IMR-90 (cell line): ENCODE results near the gene NPNT. TPM values are rescaled to one million over a fixed set of nuclear protein-coding genes. Genes with fewer than 3 reads are reported as not detected.

Source experiments
- ATAC-seq: fragments of 200-7000 bp; cut with Tn5 transposase; 2 replicates; pipeline ENCODE4 v1.9.1; 2020; ENCODE audit warnings: low read depth, mild to moderate bottlenecking, moderate library complexity
- BruUV-seq: library from RNA; stranded (reverse); fragments of 400-500 nt; replicated peaks from 2 replicates; lab custom pipeline; 2021; lab: Mats Ljungman, UMichigan
- CTCF ChIA-PET: fragments of 300-600 bp; formaldehyde crosslinking; extraction: SDS; loops from one replicate; lab custom pipeline; 2021; ENCODE audit warnings: antibody characterized with exemption; lab: Yijun Ruan, JAX
- POLR2A ChIA-PET: fragments of 300-600 bp; sonication (Branson Sonifier 250); formaldehyde crosslinking; loops from one replicate; lab custom pipeline; 2022; ENCODE audit warnings: antibody characterized with exemption; ENCODE audit not compliant: unreplicated experiment; lab: Charles Lee
- DNase-seq: peaks from one replicate; pipeline ENCODE4 v3.0.0; 2013
- H2AFZ ChIP-seq: replicated peaks from 2 replicates; pipeline ENCODE3; 2013; ENCODE audit warnings: low read length, mild to moderate bottlenecking; ENCODE audit not compliant: poor library complexity
- H2AK5ac ChIP-seq: 2 replicates; pipeline ENCODE4 v1.6.1; 2013; ENCODE audit warnings: low read depth, low read length, inconsistent platforms
- H2AK9ac ChIP-seq: replicated peaks from 2 replicates; pipeline ENCODE3; 2013; ENCODE audit warnings: mild to moderate bottlenecking, low read depth, low read length, moderate library complexity; ENCODE audit not compliant: poor library complexity
- H2BK120ac ChIP-seq: 2 replicates; pipeline ENCODE4 v1.6.1; 2013; ENCODE audit warnings: low read depth, low read length, inconsistent platforms
- H2BK15ac ChIP-seq: 3 replicates; pipeline ENCODE4 v1.6.1; 2013; ENCODE audit warnings: low read depth, low read length, inconsistent platforms
- H2BK20ac ChIP-seq: 2 replicates; pipeline ENCODE4 v1.6.1; 2013; ENCODE audit warnings: low read depth, mild to moderate bottlenecking, inconsistent platforms, low read length, moderate library complexity
- H2BK5ac ChIP-seq: 2 replicates; pipeline ENCODE4 v1.6.1; 2013; ENCODE audit warnings: mild to moderate bottlenecking, low read depth, low read length, inconsistent platforms; ENCODE audit not compliant: poor library complexity, severe bottlenecking
- H3K14ac ChIP-seq: replicated peaks from 2 replicates; pipeline ENCODE4 v1.6.1; 2013; ENCODE audit warnings: low read depth, low read length, inconsistent platforms
- H3K18ac ChIP-seq: 2 replicates; pipeline ENCODE4 v1.6.1; 2013; ENCODE audit warnings: low read depth, low read length, control low read depth
- H3K23ac ChIP-seq: 2 replicates; pipeline ENCODE4 v1.6.1; 2013; ENCODE audit warnings: low read depth, low read length, inconsistent platforms
- H3K27ac ChIP-seq: 2 replicates; pipeline ENCODE4 v1.5.1; 2013; ENCODE audit warnings: mild to moderate bottlenecking, control low read depth, low read length; ENCODE audit not compliant: insufficient read depth
- H3K27me3 ChIP-seq: 2 replicates; pipeline ENCODE4 v1.6.1; 2013; ENCODE audit warnings: low read length; ENCODE audit not compliant: control insufficient read depth, insufficient read depth
- H3K36me3 ChIP-seq: 2 replicates; pipeline ENCODE4 v1.6.1; 2013; ENCODE audit warnings: low read length, mixed read lengths; ENCODE audit not compliant: control insufficient read depth, insufficient read depth
- H3K4ac ChIP-seq: 2 replicates; pipeline ENCODE4 v1.6.1; 2013; ENCODE audit warnings: low read depth, low read length, inconsistent platforms
- H3K4me1 ChIP-seq: 2 replicates; pipeline ENCODE4 v1.6.1; 2013; ENCODE audit warnings: low read length, mixed read lengths; ENCODE audit not compliant: control insufficient read depth, insufficient read depth
- H3K4me2 ChIP-seq: 2 replicates; pipeline ENCODE4 v1.6.1; 2013; ENCODE audit warnings: low read depth, mild to moderate bottlenecking, control low read depth, low read length, moderate library complexity
- H3K4me3 ChIP-seq: 2 replicates; pipeline ENCODE4 v1.5.1; 2013; ENCODE audit warnings: low read depth, mild to moderate bottlenecking, control low read depth, low read length, moderate library complexity; ENCODE audit not compliant: insufficient read depth
- H3K56ac ChIP-seq: 2 replicates; pipeline ENCODE4 v1.6.1; 2013; ENCODE audit warnings: low read length, inconsistent platforms; ENCODE audit not compliant: insufficient read depth; ENCODE audit errors: extremely low read depth
- H3K79me1 ChIP-seq, 2 experiments: 2 replicates each; pipeline ENCODE4 v1.6.1; 2013; ENCODE audit warnings: low read length in 2 of 2, inconsistent platforms in 1 of 2, low read depth in 1 of 2
- H3K9ac ChIP-seq: 2 replicates; pipeline ENCODE4 v1.6.1; 2013; ENCODE audit warnings: low read depth, low read length, control low read depth
- H3K9me1 ChIP-seq: 2 replicates; pipeline ENCODE4 v1.6.1; 2013; ENCODE audit warnings: low read length, inconsistent platforms; ENCODE audit not compliant: insufficient read depth
- H3K9me3 ChIP-seq: 2 replicates; pipeline ENCODE4 v1.6.1; 2013; ENCODE audit warnings: low read length; ENCODE audit not compliant: control insufficient read depth, insufficient read depth
- H4K20me1 ChIP-seq: 2 replicates; pipeline ENCODE4 v1.6.1; 2013; ENCODE audit warnings: low read length, inconsistent platforms; ENCODE audit not compliant: insufficient read depth
- H4K5ac ChIP-seq: 2 replicates; pipeline ENCODE4 v1.6.1; 2013; ENCODE audit warnings: mild to moderate bottlenecking, low read depth, low read length, control low read depth
- H4K8ac ChIP-seq, 2 experiments: 2 replicates each; pipeline ENCODE4 v1.6.1; 2013; ENCODE audit warnings: low read depth in 2 of 2, low read length in 2 of 2, control low read depth in 1 of 2, inconsistent platforms in 1 of 2
- H4K91ac ChIP-seq: 2 replicates; pipeline ENCODE4 v1.6.1; 2013; ENCODE audit warnings: low read depth, low read length, inconsistent platforms; ENCODE audit not compliant: insufficient read depth
- BHLHE40 ChIP-seq: fragments of 150-350 bp; IDR thresholded peaks from 2 replicates; pipeline ENCODE4 v1.6.1; 2016; ENCODE audit warnings: mild to moderate bottlenecking, low read depth, low read length
- CEBPB ChIP-seq: IDR thresholded peaks from 2 replicates; pipeline ENCODE4 v1.6.1; 2012; ENCODE audit warnings: low read depth, low read length, improper control_type of control experiment
- CHD1 ChIP-seq: IDR thresholded peaks from 2 replicates; pipeline ENCODE4 v1.6.1; 2012; ENCODE audit warnings: low read depth, low read length, improper control_type of control experiment
- ELK1 ChIP-seq: fragments of 150-350 bp; IDR thresholded peaks from 2 replicates; pipeline ENCODE4 v1.6.1; 2016; ENCODE audit warnings: low read depth, mild to moderate bottlenecking, low read length, moderate library complexity, borderline replicate concordance
- FOS ChIP-seq: fragments of 150-350 bp; IDR thresholded peaks from 2 replicates; pipeline ENCODE4 v1.6.1; 2016; ENCODE audit warnings: low read depth, low read length
- MAZ ChIP-seq: IDR thresholded peaks from 2 replicates; pipeline ENCODE4 v1.6.1; 2012; ENCODE audit warnings: low read depth, mild to moderate bottlenecking, low read length, improper control_type of control experiment, moderate library complexity, borderline replicate concordance
- NFE2L2 ChIP-seq: fragments of 150-350 bp; IDR thresholded peaks from 2 replicates; pipeline ENCODE4 v1.6.1; 2016; ENCODE audit warnings: low read depth, mild to moderate bottlenecking, low read length
- POLR2A ChIP-seq: IDR thresholded peaks from 2 replicates; pipeline ENCODE4 v1.6.1; 2012; ENCODE audit warnings: mild to moderate bottlenecking, low read depth, low read length
- RAD21 ChIP-seq: IDR thresholded peaks from 2 replicates; pipeline ENCODE4 v1.6.1; 2012; ENCODE audit warnings: low read length, improper control_type of control experiment
- RCOR1 ChIP-seq: IDR thresholded peaks from 2 replicates; pipeline ENCODE4 v1.6.1; 2012; ENCODE audit warnings: mild to moderate bottlenecking, low read length, improper control_type of control experiment; ENCODE audit not compliant: insufficient replicate concordance
- RFX5 ChIP-seq: IDR thresholded peaks from 2 replicates; pipeline ENCODE4 v1.8.0; 2012; ENCODE audit warnings: low read depth, mild to moderate bottlenecking, low read length, moderate library complexity
- SMC3 ChIP-seq: fragments of 150-350 bp; IDR thresholded peaks from 2 replicates; pipeline ENCODE4 v1.6.1; 2016; ENCODE audit warnings: low read depth, mild to moderate bottlenecking, antibody characterized with exemption, low read length, moderate library complexity
- USF2 ChIP-seq: fragments of 150-350 bp; IDR thresholded peaks from 2 replicates; pipeline ENCODE4 v1.6.1; 2017; ENCODE audit warnings: mild to moderate bottlenecking, antibody characterized with exemption, low read length, low read depth
- WGBS, 2 experiments: methylation state at CpG; one replicate each; pipeline versions ENCODE4 v1.1.5 to v1.1.7; 2013; ENCODE audit warnings: missing lambda C conversion rate in 2 of 2; ENCODE audit not compliant: insufficient read length in 1 of 2; ENCODE audit errors: extremely low coverage in 2 of 2; 5-methylcytosine and 5-hydroxymethylcytosine counted together
- dilution Hi-C: fragments of 300-500 bp; cut with HindIII; formaldehyde crosslinking; loops from one replicate; pipeline ENCODE4 v1.14.3; 2018; ENCODE audit warnings: low sequenced_read_pairs; ENCODE audit not compliant: unreplicated experiment
- in situ Hi-C: fragments of 300-500 bp; cut with MboI; formaldehyde crosslinking; loops from 3 replicates; pipeline ENCODE4 v1.14.3; 2019; ENCODE audit warnings: low sequenced_read_pairs, inconsistent platforms, mixed read lengths
- intact Hi-C: fragments of 100-400 bp; cut with micrococcal nuclease; formaldehyde crosslinking; loops from 2 replicates; pipeline ENCODE4 v1.10.0; 2022
- polyA plus RNA-seq, 3 experiments: library from polyadenylated mRNA; depleted of rRNA; stranded (reverse); fragments of >200 nt; gene quantifications; 2 replicates each; pipeline ENCODE4 v1.2.3, GENCODE V29; 2012; ENCODE audit warnings: low replicate concordance in 1 of 3
- total RNA-seq: library from RNA; depleted of rRNA; stranded (reverse); fragments of >200 nt; gene quantifications from 2 replicates; pipeline ENCODE4 v1.2.3, GENCODE V29; 2012

The NPNT gene
- total and polyA plus RNA-seq, 2 of the 4 experiments (the other 2 are of a cell fraction): not detected

- Histone ChIP-seq H4K91ac (no peak overlapping the region), H2BK5ac (no peak overlapping the region), H3K9me1 (no peaks in the 10 kb centered on the region), H2BK20ac (no peak overlapping the region), H4K5ac (no peak overlapping the region), H3K4me1 (no peaks in the 10 kb centered on the region), H3K4me3 (no peak overlapping the region), H3K9me3 (no peaks in the 10 kb centered on the region), H3K4ac (no peak overlapping the region), H2AK9ac (no peak overlapping the region), H2BK15ac (no peak overlapping the region), H4K8ac (no peak overlapping the region), H2AK5ac (no peak overlapping the region), H3K56ac (no peak overlapping the region), H4K20me1 (no peaks in the 10 kb centered on the region), H3K14ac (no peak overlapping the region), H3K79me1 (no peaks in the 10 kb centered on the region), H3K18ac (no peak overlapping the region), H2AFZ (no peak overlapping the region), H3K27ac (no peak overlapping the region), H3K36me3 (no peaks in the 10 kb centered on the region), H3K4me2 (no peak overlapping the region), H3K9ac (no peak overlapping the region), H3K27me3 (no peaks in the 10 kb centered on the region), H3K23ac (no peak overlapping the region), H2BK120ac (no peak overlapping the region)
- ATAC-seq (no peak), DNase-seq (no peak)
- BruUV-seq: no TSS peak
- in situ Hi-C loops: no loop called here
- TF ChIP-seq BHLHE40 (no peak), RFX5 (no peak), CEBPB (no peak), CHD1 (no peak), RAD21 (no peak), MAZ (no peak), FOS (no peak), NFE2L2 (no peak), POLR2A (no peak), ELK1 (no peak), RCOR1 (no peak), USF2 (no peak), SMC3 (no peak)
- ChIA-PET POLR2A (no interaction called here), CTCF (no interaction called here)
- dilution Hi-C loops: no loop called here
- no CpG with 5 or more reads among the region's 1 CpG for WGBS, 2 experiments
- intact Hi-C loops: no loop called here
Measured at GRCh38 chr4:105934386-105934785, 39.1 kb downstream of the NPNT start.
